Measurements from ENCODE around the gene EVI5L. TPM values are rescaled to one million over a fixed set of nuclear protein-coding genes. Genes with fewer than 3 reads are reported as not detected.

The EVI5L gene
- total and polyA plus RNA-seq, 2 of the 13 experiments (the other 11 are each of a cell fraction or from before 2014, with no cell fraction given): 1.7 to 2.4 TPM

- TF ChIP-seq ZFP36L1 (CRISPR knock-in tag; IDR thresholded peaks at IDR 0.05): no peak
- no peak for TF ChIP-seq ZFP62 (CRISPR knock-in tag; IDR thresholded peaks at IDR 0.05)
- no peak for TF ChIP-seq NKX3-1 (CRISPR knock-in tag; IDR thresholded peaks at IDR 0.05)
- no peak for TF ChIP-seq MLXIP (CRISPR knock-in tag; IDR thresholded peaks at IDR 0.05; ENCODE audit: borderline replicate concordance)
- no peak for TF ChIP-seq ZNF142 (CRISPR knock-in tag; IDR thresholded peaks at IDR 0.05)
- TF ChIP-seq ZNF879 (CRISPR knock-in tag; IDR thresholded peaks at IDR 0.05): no peak
- 0 out of 2 replicates have a peak, but pooled peaks have one; percentile 22 for TF ChIP-seq ZNF367 (CRISPR knock-in tag; IDR thresholded peaks at IDR 0.05; ENCODE audit: borderline replicate concordance)
- no peak for TF ChIP-seq ZNF768 (CRISPR knock-in tag; IDR thresholded peaks at IDR 0.05)
- 0 out of 2 replicates have a peak, but pooled peaks have one; percentile 18 for TF ChIP-seq RCOR2 (CRISPR knock-in tag; IDR thresholded peaks at IDR 0.05)
- TF ChIP-seq PHF20 (CRISPR knock-in tag; IDR thresholded peaks at IDR 0.05): no peak
- no peak for TF ChIP-seq ZNF839 (CRISPR knock-in tag; IDR thresholded peaks at IDR 0.05; ENCODE audit: borderline replicate concordance)
- no peak for TF ChIP-seq RBM22 (optimal IDR thresholded peaks at IDR 0.05; ENCODE audit: low read length)
- no peak for TF ChIP-seq ZSCAN31 (CRISPR knock-in tag; IDR thresholded peaks at IDR 0.05; ENCODE audit: low read depth)
- peak; percentile 25; the same call in 1 of the 2 replicates for TF ChIP-seq GATAD2A (CRISPR knock-in tag; IDR thresholded peaks at IDR 0.05)
- TF ChIP-seq ZNF253 (CRISPR knock-in tag; IDR thresholded peaks at IDR 0.05; ENCODE audit: borderline replicate concordance): no peak
- TF ChIP-seq ZKSCAN1 (IDR thresholded peaks at IDR 0.05; ENCODE audit: low read length): no peak
- TF ChIP-seq ZBTB21 (CRISPR knock-in tag; IDR thresholded peaks at IDR 0.05): no peak
- no peak for TF ChIP-seq IRF2 (CRISPR knock-in tag; IDR thresholded peaks at IDR 0.05)
- no peak for TF ChIP-seq SMAD3 (CRISPR knock-in tag; IDR thresholded peaks at IDR 0.05)
- peak; percentile 37; the same call in 1 of the 2 replicates for TF ChIP-seq ZNF629 (CRISPR knock-in tag; conservative IDR thresholded peaks at IDR 0.05)
- TF ChIP-seq MIXL1 (CRISPR knock-in tag; IDR thresholded peaks at IDR 0.05): no peak
- TF ChIP-seq ZNF17 (CRISPR knock-in tag; IDR thresholded peaks at IDR 0.05): no peak
- no peak for TF ChIP-seq SOX6 (IDR thresholded peaks at IDR 0.05)
- no peak for TF ChIP-seq SOX6 (CRISPR knock-in tag; IDR thresholded peaks at IDR 0.05)
- TF ChIP-seq ZNF251 (CRISPR knock-in tag; IDR thresholded peaks at IDR 0.05): no peak
- no peak for TF ChIP-seq STAT5B (CRISPR knock-in tag; IDR thresholded peaks at IDR 0.05)
Observed at GRCh38 chr19:7887408-7888144, 57.6 kb downstream of the EVI5L start (continued).
